HCT116 (cell line): Measurements from ENCODE around the gene IMPA2. TPM values are rescaled to one million over a fixed set of nuclear protein-coding genes. Genes with fewer than 3 reads are reported as not detected.

Source experiments
- ATAC-seq: fragments of 200-7000 bp; cut with Tn5 transposase; 2 replicates; pipeline ENCODE4 v1.9.1; 2020; ENCODE audit warnings: mild to moderate bottlenecking, moderate library complexity
- BruUV-seq: library from RNA; stranded (reverse); fragments of 400-500 nt; replicated peaks from 2 replicates; lab custom pipeline; 2021; lab: Mats Ljungman, UMichigan
- CTCF ChIA-PET: fragments of 300-600 bp; sonication (Branson Sonifier 250); formaldehyde crosslinking; loops from one replicate; lab custom pipeline; 2021; ENCODE audit warnings: antibody characterized with exemption; lab: Charles Lee
- POLR2A ChIA-PET: fragments of 300-600, 350-600 bp; sonication (Branson Sonifier 250); formaldehyde crosslinking; loops from one replicate; lab custom pipeline; 2021; ENCODE audit warnings: antibody characterized with exemption; lab: Charles Lee
- RAD21 ChIA-PET, 2 experiments: fragments of 300-600 bp; sonication (Branson Sonifier 250); formaldehyde crosslinking; loops; one replicate each; lab custom pipeline; 2023; ENCODE audit warnings: low total read pairs in 2 of 2; ENCODE audit not compliant: uncharacterized antibody in 2 of 2, unreplicated experiment in 2 of 2, low non-redundant PET in 1 of 2; lab: Charles Lee
- DNase-seq: peaks from one replicate; pipeline ENCODE4 v3.0.0-alpha.2; 2010; ENCODE audit warnings: low read depth, low spot score
- H2AFZ ChIP-seq: fragments of 200-600 bp; shearing (Covaris generic), sonication (generic); 2 replicates; pipeline ENCODE4 v1.6.1; 2017; ENCODE audit warnings: low read depth, mixed run types, mixed read lengths, antibody characterized with exemption, low read length; ENCODE audit not compliant: poor library complexity, severe bottlenecking
- H3K27ac ChIP-seq: 2 replicates; pipeline ENCODE4 v1.5.1; 2012; ENCODE audit warnings: low read depth, low read length
- H3K27me3 ChIP-seq: fragments of 200-600 bp; sonication (generic); 2 replicates; pipeline ENCODE4 v1.6.1; 2016; ENCODE audit warnings: mixed run types, low read length, mixed read lengths; ENCODE audit not compliant: insufficient read depth
- H3K36me3 ChIP-seq, 2 experiments: fragments of 200-500 bp in 1 of 2; fragments of 200-600 bp in 1 of 2; sonication (Bioruptor generic) in 1 of 2; sonication (generic) in 1 of 2; 2 replicates each; pipeline versions ENCODE4 v1.5.1 to v1.6.1; 2014 to 2016; ENCODE audit warnings: low read length in 2 of 2, inconsistent platforms in 1 of 2, mixed read lengths in 1 of 2, mixed run types in 1 of 2; ENCODE audit not compliant: insufficient read depth in 2 of 2, control insufficient read depth in 1 of 2
- H3K4me1 ChIP-seq, 2 experiments: fragments of 200-600 bp in 1 of 2; sonication (generic) in 1 of 2; 2 replicates each; pipeline versions ENCODE4 v1.5.1 to v1.6.1; 2012 to 2017; ENCODE audit warnings: low read length in 2 of 2, inconsistent platforms in 1 of 2, mild to moderate bottlenecking in 1 of 2, mixed read lengths in 1 of 2, mixed run types in 1 of 2, moderate library complexity in 1 of 2; ENCODE audit not compliant: insufficient read depth in 2 of 2, control insufficient read depth in 1 of 2
- H3K4me2 ChIP-seq: fragments of 200-600 bp; sonication (generic); 2 replicates; pipeline ENCODE4 v1.6.1; 2017; ENCODE audit warnings: mixed run types, low read length, mixed read lengths
- H3K4me3 ChIP-seq, 2 experiments: fragments of 200-600 bp in 1 of 2; sonication (generic) in 1 of 2; replicated peaks in 1 of 2; 2 replicates each; pipeline ENCODE4 v1.5.1; 2011 to 2016; ENCODE audit warnings: low read length in 2 of 2, control low read depth in 1 of 2, low read depth in 1 of 2, mild to moderate bottlenecking in 1 of 2, mixed read lengths in 1 of 2, mixed run types in 1 of 2
- H3K79me2 ChIP-seq: fragments of 200-600 bp; sonication (generic); 2 replicates; pipeline ENCODE4 v1.6.1; 2017; ENCODE audit warnings: mild to moderate bottlenecking, mixed run types, low read length, moderate library complexity, mixed read lengths; ENCODE audit not compliant: insufficient read depth
- H3K9ac ChIP-seq: fragments of 200-600 bp; sonication (generic); 2 replicates; pipeline ENCODE4 v1.6.1; 2016; ENCODE audit warnings: low read length, mixed read lengths
- H3K9me2 ChIP-seq: fragments of 200-600 bp; sonication (generic), shearing (Covaris generic); 2 replicates; pipeline ENCODE4 v1.6.1; 2017; ENCODE audit warnings: mixed run types, mild to moderate bottlenecking, moderate library complexity; ENCODE audit not compliant: insufficient read depth
- H3K9me3 ChIP-seq, 2 experiments: fragments of 200-500 bp in 1 of 2; fragments of 200-600 bp in 1 of 2; sonication (Bioruptor generic) in 1 of 2; sonication (generic) in 1 of 2; 2 replicates each; pipeline ENCODE4 v1.6.1; 2014 to 2017; ENCODE audit warnings: low read length in 2 of 2, mixed read lengths in 2 of 2, inconsistent platforms in 1 of 2, low read depth in 1 of 2, mild to moderate bottlenecking in 1 of 2, mixed run types in 1 of 2, moderate library complexity in 1 of 2; ENCODE audit not compliant: control insufficient read depth in 1 of 2, insufficient read depth in 1 of 2
- H4K20me1 ChIP-seq: fragments of 200-600 bp; sonication (generic), shearing (Covaris generic); 2 replicates; pipeline ENCODE4 v1.6.1; 2017; ENCODE audit warnings: mixed run types, mild to moderate bottlenecking, moderate library complexity; ENCODE audit not compliant: insufficient read depth
- CEBPB ChIP-seq: IDR thresholded peaks from 2 replicates; pipeline ENCODE4 v1.6.1; 2012; ENCODE audit warnings: low read depth
- EZH2 ChIP-seq: fragments of 200-600 bp; sonication (generic); IDR thresholded peaks from 2 replicates; pipeline ENCODE4 v1.6.1; 2017; ENCODE audit warnings: antibody characterized with exemption, mixed run types
- JUND ChIP-seq: IDR thresholded peaks from 2 replicates; pipeline ENCODE4 v1.6.1; 2012
- POLR2A ChIP-seq: IDR thresholded peaks from 2 replicates; pipeline ENCODE4 v1.7.0; 2011; ENCODE audit warnings: borderline replicate concordance; ENCODE audit not compliant: insufficient read depth, insufficient read length; ENCODE audit errors: extremely low read depth
- SIN3A ChIP-seq: IDR thresholded peaks from 2 replicates; pipeline ENCODE4 v1.6.1; 2012; ENCODE audit warnings: low read depth
- SRF ChIP-seq: IDR thresholded peaks from 2 replicates; pipeline ENCODE4 v1.6.1; 2012; ENCODE audit warnings: low read depth
- TCF7L2 ChIP-seq: IDR thresholded peaks from 2 replicates; pipeline ENCODE4 v1.7.0; 2011; ENCODE audit warnings: borderline replicate concordance, inconsistent platforms; ENCODE audit not compliant: insufficient read depth, insufficient read length; ENCODE audit errors: extremely low read depth
- intact Hi-C: fragments of 100-400 bp; cut with micrococcal nuclease; formaldehyde crosslinking; loops from 2 replicates; pipeline ENCODE4 v1.10.0; 2022
- total RNA-seq: library from RNA; stranded (reverse); gene quantifications from one replicate; pipeline ENCODE4 v1.2.1, GENCODE V29; 2021; ENCODE audit not compliant: unreplicated experiment
- TF ChIP-seq, protein P1 (sequence below), 3 experiments: fragments of 200-600 bp in 1 of 3; sonication (generic) in 1 of 3; IDR thresholded peaks in 2 of 3; conservative IDR thresholded peaks in 1 of 3; 2 replicates each; pipeline ENCODE4 v1.5.1; 2012 to 2017; ENCODE audit warnings: low read depth in 2 of 3, low read length in 2 of 3, antibody characterized with exemption in 1 of 3, borderline replicate concordance in 1 of 3, control low read depth in 1 of 3, mild to moderate bottlenecking in 1 of 3, mixed read lengths in 1 of 3, mixed run types in 1 of 3, moderate library complexity in 1 of 3; ENCODE audit not compliant: insufficient read depth in 1 of 3
- TF ChIP-seq, protein P2 (sequence below): IDR thresholded peaks from 2 replicates; pipeline ENCODE4 v1.6.1; 2011; ENCODE audit warnings: mild to moderate bottlenecking, low read length, moderate library complexity; ENCODE audit not compliant: insufficient replicate concordance; ENCODE audit errors: extremely low read depth
- TF ChIP-seq, protein P3 (sequence below): IDR thresholded peaks from 2 replicates; pipeline ENCODE4 v1.6.1; 2012

IMPA2 gene
- total RNA-seq, 1 experiment from 2014 or later, result 32.5 TPM

DNA sequence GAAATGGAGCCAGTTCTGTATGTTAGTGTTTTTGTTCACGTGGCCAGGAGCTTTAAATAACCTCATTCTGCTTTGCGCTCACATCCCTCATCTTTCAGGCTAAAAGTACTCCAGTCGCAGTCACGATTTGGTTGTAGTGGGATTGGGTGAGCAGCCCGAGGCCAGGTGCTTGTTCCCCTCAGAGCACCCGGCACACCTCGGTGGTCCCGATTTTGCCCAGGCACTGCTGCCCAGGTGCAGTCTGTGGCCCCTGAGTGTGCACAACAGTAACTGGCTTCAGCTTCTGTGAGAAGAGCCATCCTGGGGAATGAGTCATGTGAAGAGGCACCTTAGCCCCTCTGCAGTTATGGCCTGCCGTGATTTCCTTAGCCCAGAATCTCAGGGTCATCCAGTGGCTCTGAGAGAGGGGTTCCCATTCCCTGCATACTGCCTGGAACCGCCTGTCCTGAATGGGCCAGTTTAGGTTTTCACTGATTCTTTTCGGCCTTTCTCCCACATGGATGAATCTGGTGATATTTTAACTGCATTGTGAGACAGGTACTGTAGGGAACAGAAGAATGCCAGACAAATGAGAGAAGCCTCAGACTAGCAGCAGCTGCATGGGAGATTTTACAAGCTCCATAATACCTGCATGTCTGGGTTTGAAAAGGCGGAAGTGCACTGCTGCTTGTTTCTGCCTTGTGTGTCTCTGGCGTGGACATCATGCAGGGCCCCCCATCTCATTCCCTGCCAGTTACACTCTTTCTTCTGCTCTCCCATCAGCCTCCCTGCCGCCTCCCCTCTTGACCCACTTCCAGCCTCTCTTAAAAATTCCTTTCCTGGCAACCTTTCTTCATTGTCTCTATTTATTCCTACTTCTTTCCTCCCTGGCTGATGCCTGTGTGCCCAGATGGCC is 33.5 kb downstream of the IMPA2 start:
- Histone ChIP-seq H3K9ac (no peak overlapping the region), H3K9me2 (no peaks in the 10 kb centered on the region), H2AFZ (no peak overlapping the region), H3K27ac (no peak overlapping the region), H3K4me1 (no peaks in the 10 kb centered on the region), H4K20me1 (no peaks in the 10 kb centered on the region), H3K4me2 (no peak overlapping the region), H3K9me3 (no peaks in the 10 kb centered on the region), H3K4me3 (no peak overlapping the region), H3K36me3 (no peaks in the 10 kb centered on the region; a peak in 2 of 4 replicates), H3K79me2 (no peaks in the 10 kb centered on the region), H3K27me3 (no peaks in the 10 kb centered on the region)
- ChIA-PET CTCF (interaction anchor here (0.6 kb wide), 1 partner anchor 11 kb away, joined by 3 read pairs; no protein-coding TSS in a partner anchor), RAD21 (no interaction called here), POLR2A (no interaction called here)
- TF ChIP-seq EZH2 (no peak), JUND (no peak), CEBPB (no peak)
- TF ChIP-seq, protein P1, sequence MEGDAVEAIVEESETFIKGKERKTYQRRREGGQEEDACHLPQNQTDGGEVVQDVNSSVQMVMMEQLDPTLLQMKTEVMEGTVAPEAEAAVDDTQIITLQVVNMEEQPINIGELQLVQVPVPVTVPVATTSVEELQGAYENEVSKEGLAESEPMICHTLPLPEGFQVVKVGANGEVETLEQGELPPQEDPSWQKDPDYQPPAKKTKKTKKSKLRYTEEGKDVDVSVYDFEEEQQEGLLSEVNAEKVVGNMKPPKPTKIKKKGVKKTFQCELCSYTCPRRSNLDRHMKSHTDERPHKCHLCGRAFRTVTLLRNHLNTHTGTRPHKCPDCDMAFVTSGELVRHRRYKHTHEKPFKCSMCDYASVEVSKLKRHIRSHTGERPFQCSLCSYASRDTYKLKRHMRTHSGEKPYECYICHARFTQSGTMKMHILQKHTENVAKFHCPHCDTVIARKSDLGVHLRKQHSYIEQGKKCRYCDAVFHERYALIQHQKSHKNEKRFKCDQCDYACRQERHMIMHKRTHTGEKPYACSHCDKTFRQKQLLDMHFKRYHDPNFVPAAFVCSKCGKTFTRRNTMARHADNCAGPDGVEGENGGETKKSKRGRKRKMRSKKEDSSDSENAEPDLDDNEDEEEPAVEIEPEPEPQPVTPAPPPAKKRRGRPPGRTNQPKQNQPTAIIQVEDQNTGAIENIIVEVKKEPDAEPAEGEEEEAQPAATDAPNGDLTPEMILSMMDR (IDR thresholded peaks at IDR 0.05 in 2 of 3, conservative IDR thresholded peaks at IDR 0.05 in 1 of 3; ENCODE audit: borderline replicate concordance in 1 of 3, insufficient read depth in 1 of 3, low read depth in 2 of 3, low read length in 2 of 3), result no peak
- ATAC-seq (no peak), DNase-seq (no peak)
- BruUV-seq, result no TSS peak
- intact Hi-C loops, result no loop called here

DNA sequence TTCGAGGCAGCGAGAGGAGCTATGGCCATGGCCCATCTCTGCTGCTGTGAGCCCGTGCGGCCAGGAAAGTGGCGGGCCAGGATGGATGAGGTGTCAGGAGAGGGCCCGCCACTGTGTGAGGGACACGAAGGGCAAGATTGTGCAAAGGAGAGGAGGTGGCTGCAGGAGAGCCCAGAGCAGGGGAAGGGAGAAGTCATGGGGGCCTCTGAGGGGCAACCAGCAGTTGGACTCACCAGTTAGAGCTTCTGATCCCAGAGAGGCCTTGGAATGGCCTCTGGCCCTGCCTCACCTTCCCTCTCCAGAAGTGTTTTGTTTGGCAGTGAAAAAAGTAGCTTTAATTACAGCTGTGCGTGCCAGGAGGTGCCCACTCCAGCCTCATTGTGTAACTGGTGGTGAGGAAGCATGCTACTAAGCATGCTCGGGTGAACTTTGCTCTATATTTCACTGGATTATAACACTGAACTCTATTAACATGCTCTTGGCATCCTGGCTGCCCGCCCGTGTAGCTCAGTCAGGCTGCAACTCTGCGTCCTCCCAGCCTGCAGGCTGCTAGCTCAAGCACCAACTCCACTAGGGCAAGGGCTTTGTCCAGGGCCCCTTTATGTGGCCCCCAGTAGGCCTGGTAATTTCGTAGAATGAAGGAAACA is 34.2 kb downstream of the IMPA2 start:
- Histone ChIP-seq H3K79me2 (no peaks in the 10 kb centered on the region), H2AFZ (no peak overlapping the region), H3K4me2 (no peak overlapping the region), H3K4me3 (no peak overlapping the region), H3K9me2 (no peaks in the 10 kb centered on the region), H3K9ac (no peak overlapping the region), H3K9me3 (no peaks in the 10 kb centered on the region), H3K36me3 (no peaks in the 10 kb centered on the region; a peak in 1 of 4 replicates), H3K27me3 (no peaks in the 10 kb centered on the region), H4K20me1 (no peaks in the 10 kb centered on the region), H3K4me1 (no peaks in the 10 kb centered on the region), H3K27ac (no peak overlapping the region)
- CTCF ChIA-PET, result no interaction called here
- POLR2A ChIA-PET, result no interaction called here
- ATAC-seq (no peak), DNase-seq (no peak)
- RAD21 ChIA-PET, result no interaction called here
- no TSS peak for BruUV-seq
- intact Hi-C loops, result no loop called here
- TF ChIP-seq SIN3A (no peak), SRF (no peak), POLR2A (no peak), TCF7L2 (no peak)
- TF ChIP-seq, protein P2, sequence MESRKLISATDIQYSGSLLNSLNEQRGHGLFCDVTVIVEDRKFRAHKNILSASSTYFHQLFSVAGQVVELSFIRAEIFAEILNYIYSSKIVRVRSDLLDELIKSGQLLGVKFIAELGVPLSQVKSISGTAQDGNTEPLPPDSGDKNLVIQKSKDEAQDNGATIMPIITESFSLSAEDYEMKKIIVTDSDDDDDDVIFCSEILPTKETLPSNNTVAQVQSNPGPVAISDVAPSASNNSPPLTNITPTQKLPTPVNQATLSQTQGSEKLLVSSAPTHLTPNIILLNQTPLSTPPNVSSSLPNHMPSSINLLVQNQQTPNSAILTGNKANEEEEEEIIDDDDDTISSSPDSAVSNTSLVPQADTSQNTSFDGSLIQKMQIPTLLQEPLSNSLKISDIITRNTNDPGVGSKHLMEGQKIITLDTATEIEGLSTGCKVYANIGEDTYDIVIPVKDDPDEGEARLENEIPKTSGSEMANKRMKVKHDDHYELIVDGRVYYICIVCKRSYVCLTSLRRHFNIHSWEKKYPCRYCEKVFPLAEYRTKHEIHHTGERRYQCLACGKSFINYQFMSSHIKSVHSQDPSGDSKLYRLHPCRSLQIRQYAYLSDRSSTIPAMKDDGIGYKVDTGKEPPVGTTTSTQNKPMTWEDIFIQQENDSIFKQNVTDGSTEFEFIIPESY, result no peak
- TF ChIP-seq, protein P3, sequence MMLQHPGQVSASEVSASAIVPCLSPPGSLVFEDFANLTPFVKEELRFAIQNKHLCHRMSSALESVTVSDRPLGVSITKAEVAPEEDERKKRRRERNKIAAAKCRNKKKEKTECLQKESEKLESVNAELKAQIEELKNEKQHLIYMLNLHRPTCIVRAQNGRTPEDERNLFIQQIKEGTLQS, result no peak
